WTC11 (cell line): Measurements from ENCODE around the gene MAML2. TPM values are rescaled to one million over a fixed set of nuclear protein-coding genes. Genes with fewer than 3 reads are reported as not detected.
A peak's percentile ranks its signal among the peaks of the same experiment; 100 is the strongest.

Experiments used
- ATAC-seq: fragments of 200-7000 bp; cut with Tn5 transposase; 2 replicates; pipeline ENCODE4 v1.10.0; 2021; ENCODE audit warnings: mild to moderate bottlenecking, moderate library complexity
- CTCF ChIA-PET: fragments of 300-600 bp; sonication (Branson Sonifier 250); formaldehyde crosslinking; loops from one replicate; lab custom pipeline; 2021; ENCODE audit warnings: antibody characterized with exemption; lab: Charles Lee
- POLR2A ChIA-PET: fragments of 350-600 bp; sonication (Branson Sonifier 250); formaldehyde crosslinking; loops from one replicate; lab custom pipeline; 2021; ENCODE audit warnings: antibody characterized with exemption; lab: Charles Lee
- DNase-seq: peaks from one replicate; pipeline ENCODE4 v3.0.0; 2021; ENCODE audit warnings: low spot score
- H3K27ac Mint-ChIP-seq: 2 replicates; pipeline ENCODE4 v1.8.0; 2021; ENCODE audit warnings: mixed read lengths
- H3K27me3 Mint-ChIP-seq: 2 replicates; pipeline ENCODE4 v1.8.0; 2021; ENCODE audit warnings: low read depth, mild to moderate bottlenecking, moderate library complexity, mixed read lengths
- H3K36me3 Mint-ChIP-seq: 2 replicates; pipeline ENCODE4 v1.8.0; 2021; ENCODE audit warnings: mixed read lengths
- H3K4me1 Mint-ChIP-seq: 2 replicates; pipeline ENCODE4 v1.8.0; 2022; ENCODE audit warnings: mixed read lengths
- H3K4me3 Mint-ChIP-seq: 2 replicates; pipeline ENCODE4 v1.8.0; 2021; ENCODE audit warnings: mild to moderate bottlenecking, moderate library complexity, mixed read lengths
- H3K9me3 Mint-ChIP-seq: 2 replicates; pipeline ENCODE4 v1.8.0; 2021; ENCODE audit warnings: mixed read lengths
- CREB1 ChIP-seq: sonication (generic); formaldehyde crosslinking; IDR thresholded peaks from 2 replicates; pipeline ENCODE4 v1.8.0; 2023; ENCODE audit warnings: mild to moderate bottlenecking, missing genetic modification reagents
- ELF4 ChIP-seq: sonication (generic); formaldehyde crosslinking; IDR thresholded peaks from 2 replicates; pipeline ENCODE4 v1.8.1; 2022; ENCODE audit warnings: low read depth, mild to moderate bottlenecking, moderate library complexity, missing genetic modification reagents
- ESRRA ChIP-seq: sonication (generic); formaldehyde crosslinking; IDR thresholded peaks from 2 replicates; pipeline ENCODE4 v1.8.1; 2022; ENCODE audit warnings: mild to moderate bottlenecking, missing genetic modification reagents, borderline replicate concordance
- GRHL2 ChIP-seq: fragments of 250-450 bp; sonication (Bioruptor Pico); IDR thresholded peaks from 2 replicates; pipeline ENCODE4 v1.8.0; 2022; ENCODE audit warnings: mild to moderate bottlenecking, moderate library complexity; ENCODE audit not compliant: insufficient replicate concordance, severe bottlenecking
- IRF2 ChIP-seq: sonication (generic); formaldehyde crosslinking; IDR thresholded peaks from 2 replicates; pipeline ENCODE4 v1.8.0; 2022; ENCODE audit warnings: low read depth, missing genetic modification reagents, borderline replicate concordance
- NFATC4 ChIP-seq: fragments of 250-450 bp; sonication (Bioruptor Pico); IDR thresholded peaks from 2 replicates; pipeline ENCODE4 v1.9.0; 2021; ENCODE audit warnings: mild to moderate bottlenecking
- NFYB ChIP-seq: sonication (generic); formaldehyde crosslinking; conservative IDR thresholded peaks from 2 replicates; pipeline ENCODE4 v1.8.0; 2022; ENCODE audit warnings: low read depth, missing genetic modification reagents
- NR1H2 ChIP-seq: sonication (generic); formaldehyde crosslinking; IDR thresholded peaks from 2 replicates; pipeline ENCODE4 v1.9.0; 2021; ENCODE audit warnings: mild to moderate bottlenecking, moderate library complexity, missing genetic modification reagents
- NR2C2 ChIP-seq: sonication (generic); formaldehyde crosslinking; IDR thresholded peaks from 2 replicates; pipeline ENCODE4 v1.8.0; 2022; ENCODE audit warnings: mild to moderate bottlenecking, missing genetic modification reagents
- OVOL2 ChIP-seq: fragments of 250-450 bp; sonication (Bioruptor Pico); IDR thresholded peaks from 2 replicates; pipeline ENCODE4 v1.9.0; 2021; ENCODE audit warnings: mild to moderate bottlenecking, borderline replicate concordance
- PRRX2 ChIP-seq: fragments of 250-450 bp; sonication (Bioruptor Pico); IDR thresholded peaks from 2 replicates; pipeline ENCODE4 v1.8.0; 2021; ENCODE audit warnings: mild to moderate bottlenecking
- ZNF219 ChIP-seq: sonication (generic); formaldehyde crosslinking; IDR thresholded peaks from 2 replicates; pipeline ENCODE4 v1.8.0; 2023; ENCODE audit warnings: missing genetic modification reagents, mild to moderate bottlenecking, borderline replicate concordance
- ZNF232 ChIP-seq: sonication (generic); formaldehyde crosslinking; IDR thresholded peaks from 2 replicates; pipeline ENCODE4 v1.8.0; 2022; ENCODE audit warnings: mild to moderate bottlenecking, missing genetic modification reagents
- total RNA-seq: library from RNA; stranded (reverse); gene quantifications from 3 replicates; pipeline ENCODE4 v1.2.3, GENCODE V29; 2021
- TF ChIP-seq, protein P1 (sequence below): sonication (generic); formaldehyde crosslinking; IDR thresholded peaks from 2 replicates; pipeline ENCODE4 v1.8.0; 2023; ENCODE audit warnings: missing genetic modification reagents
- TF ChIP-seq, protein P2 (sequence below): sonication (generic); formaldehyde crosslinking; IDR thresholded peaks from 2 replicates; pipeline ENCODE4 v1.8.0; 2022; ENCODE audit warnings: mild to moderate bottlenecking, missing genetic modification reagents
- TF ChIP-seq, protein P3 (sequence below): fragments of 250-450 bp; sonication (Bioruptor Pico); IDR thresholded peaks from 2 replicates; pipeline ENCODE4 v1.9.0; 2021; ENCODE audit warnings: moderate library complexity, mild to moderate bottlenecking, inconsistent platforms, borderline replicate concordance
- TF ChIP-seq, protein P4 (sequence below): sonication (generic); formaldehyde crosslinking; IDR thresholded peaks from 2 replicates; pipeline ENCODE4 v1.8.0; 2022; ENCODE audit warnings: mild to moderate bottlenecking, missing genetic modification reagents
- TF ChIP-seq, protein P5 (sequence below): sonication (generic); formaldehyde crosslinking; IDR thresholded peaks from 2 replicates; pipeline ENCODE4 v1.8.1; 2022; ENCODE audit warnings: low read depth, missing genetic modification reagents, borderline replicate concordance
- TF ChIP-seq, protein P6 (sequence below): sonication (generic); formaldehyde crosslinking; IDR thresholded peaks from 2 replicates; pipeline ENCODE4 v1.8.1; 2022; ENCODE audit warnings: mild to moderate bottlenecking, missing genetic modification reagents, moderate library complexity, borderline replicate concordance
- TF ChIP-seq, protein P7 (sequence below): sonication (generic); formaldehyde crosslinking; IDR thresholded peaks from 2 replicates; pipeline ENCODE4 v1.8.1; 2022; ENCODE audit warnings: low read depth, mild to moderate bottlenecking, moderate library complexity, missing genetic modification reagents, borderline replicate concordance
- TF ChIP-seq, protein P8 (sequence below): fragments of 250-450 bp; sonication (Bioruptor Pico); conservative IDR thresholded peaks from 2 replicates; pipeline ENCODE4 v1.9.0; 2021; ENCODE audit warnings: mild to moderate bottlenecking

Gene MAML2
- total RNA-seq, 1 experiment from 2014 or later, result 8.1 TPM

DNA sequence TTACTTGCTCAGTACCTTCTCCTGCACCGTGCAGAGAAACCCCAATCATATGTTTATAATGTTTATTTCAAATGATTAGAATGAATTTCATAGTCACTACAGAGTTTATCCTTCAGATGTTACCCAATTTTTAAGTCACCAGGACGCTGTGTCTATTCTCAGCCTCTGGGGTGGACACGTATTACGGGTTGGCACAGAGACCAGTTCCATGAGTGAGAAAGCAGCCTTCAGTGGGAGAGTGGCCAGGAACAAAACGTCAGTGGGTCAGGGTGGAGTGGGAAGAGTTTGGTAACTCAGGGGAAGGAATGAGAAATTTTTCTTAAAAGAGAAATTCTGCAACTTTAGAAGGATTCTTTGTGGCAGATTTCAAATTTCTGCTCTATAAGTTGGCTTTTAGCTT, 342.0 kb downstream of the MAML2 start:
- TF ChIP-seq, protein P1, sequence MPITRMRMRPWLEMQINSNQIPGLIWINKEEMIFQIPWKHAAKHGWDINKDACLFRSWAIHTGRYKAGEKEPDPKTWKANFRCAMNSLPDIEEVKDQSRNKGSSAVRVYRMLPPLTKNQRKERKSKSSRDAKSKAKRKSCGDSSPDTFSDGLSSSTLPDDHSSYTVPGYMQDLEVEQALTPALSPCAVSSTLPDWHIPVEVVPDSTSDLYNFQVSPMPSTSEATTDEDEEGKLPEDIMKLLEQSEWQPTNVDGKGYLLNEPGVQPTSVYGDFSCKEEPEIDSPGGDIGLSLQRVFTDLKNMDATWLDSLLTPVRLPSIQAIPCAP (CRISPR knock-in tag), result no peak
- TF ChIP-seq, protein P2, sequence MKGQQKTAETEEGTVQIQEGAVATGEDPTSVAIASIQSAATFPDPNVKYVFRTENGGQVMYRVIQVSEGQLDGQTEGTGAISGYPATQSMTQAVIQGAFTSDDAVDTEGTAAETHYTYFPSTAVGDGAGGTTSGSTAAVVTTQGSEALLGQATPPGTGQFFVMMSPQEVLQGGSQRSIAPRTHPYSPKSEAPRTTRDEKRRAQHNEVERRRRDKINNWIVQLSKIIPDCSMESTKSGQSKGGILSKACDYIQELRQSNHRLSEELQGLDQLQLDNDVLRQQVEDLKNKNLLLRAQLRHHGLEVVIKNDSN, result no peak
- TF ChIP-seq, protein P3, sequence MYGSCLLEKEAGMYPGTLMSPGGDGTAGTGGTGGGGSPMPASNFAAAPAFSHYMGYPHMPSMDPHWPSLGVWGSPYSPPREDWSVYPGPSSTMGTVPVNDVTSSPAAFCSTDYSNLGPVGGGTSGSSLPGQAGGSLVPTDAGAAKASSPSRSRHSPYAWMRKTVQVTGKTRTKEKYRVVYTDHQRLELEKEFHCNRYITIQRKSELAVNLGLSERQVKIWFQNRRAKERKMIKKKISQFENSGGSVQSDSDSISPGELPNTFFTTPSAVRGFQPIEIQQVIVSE, result no peak
- TF ChIP-seq PRRX2 (no peak), ZNF232 (CRISPR knock-in tag) (no peak), NFYB (CRISPR knock-in tag) (no peak), NR1H2 (no peak), ZNF219 (CRISPR knock-in tag) (no peak), NR2C2 (CRISPR knock-in tag) (no peak)
- TF ChIP-seq, protein P4, sequence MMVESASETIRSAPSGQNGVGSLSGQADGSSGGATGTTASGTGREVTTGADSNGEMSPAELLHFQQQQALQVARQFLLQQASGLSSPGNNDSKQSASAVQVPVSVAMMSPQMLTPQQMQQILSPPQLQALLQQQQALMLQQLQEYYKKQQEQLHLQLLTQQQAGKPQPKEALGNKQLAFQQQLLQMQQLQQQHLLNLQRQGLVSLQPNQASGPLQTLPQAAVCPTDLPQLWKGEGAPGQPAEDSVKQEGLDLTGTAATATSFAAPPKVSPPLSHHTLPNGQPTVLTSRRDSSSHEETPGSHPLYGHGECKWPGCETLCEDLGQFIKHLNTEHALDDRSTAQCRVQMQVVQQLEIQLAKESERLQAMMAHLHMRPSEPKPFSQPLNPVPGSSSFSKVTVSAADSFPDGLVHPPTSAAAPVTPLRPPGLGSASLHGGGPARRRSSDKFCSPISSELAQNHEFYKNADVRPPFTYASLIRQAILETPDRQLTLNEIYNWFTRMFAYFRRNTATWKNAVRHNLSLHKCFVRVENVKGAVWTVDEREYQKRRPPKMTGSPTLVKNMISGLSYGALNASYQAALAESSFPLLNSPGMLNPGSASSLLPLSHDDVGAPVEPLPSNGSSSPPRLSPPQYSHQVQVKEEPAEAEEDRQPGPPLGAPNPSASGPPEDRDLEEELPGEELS (CRISPR knock-in tag), result no peak

DNA sequence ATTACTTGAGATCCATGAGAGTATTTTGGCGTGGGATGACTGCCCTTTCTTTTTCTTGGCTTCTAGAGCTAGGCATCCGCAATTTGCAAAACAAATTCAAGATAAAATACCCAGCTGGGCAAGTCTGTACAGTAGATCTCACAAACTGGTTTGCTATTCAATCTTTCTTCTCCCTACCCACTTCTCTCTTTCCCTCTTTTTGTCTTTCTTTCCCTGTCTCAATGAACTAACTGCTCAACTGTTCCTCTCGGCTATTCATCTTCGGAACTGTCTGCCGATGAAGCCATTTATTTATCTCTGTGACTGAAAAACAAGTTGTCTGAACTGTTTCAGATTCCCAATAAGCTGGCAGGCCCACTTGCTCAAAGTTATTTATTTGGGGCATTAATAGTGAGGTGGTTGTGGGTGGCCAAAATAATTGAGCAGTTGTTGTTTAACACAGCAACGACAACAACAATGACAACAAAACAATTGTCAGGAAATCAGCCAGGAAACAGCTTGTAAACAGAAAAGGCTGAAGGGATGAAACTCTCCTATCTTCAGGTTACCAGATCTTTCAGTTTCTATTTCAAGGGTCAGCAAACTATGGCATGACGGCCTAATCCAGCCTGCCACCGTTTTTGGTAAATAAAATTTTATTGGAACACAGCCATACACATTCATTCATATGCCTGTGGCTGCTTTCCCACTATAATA, 343.1 kb downstream of the MAML2 start:
- no peak for DNase-seq
- Mint-ChIP-seq H3K4me3 (no peak overlapping the region), H3K9me3 (peaks cover 13% of the 10 kb centered on the region), H3K36me3 (no peaks in the 10 kb centered on the region), H3K27ac (peak overlapping the region; percentile 3; the same call in 1 of the 2 replicates), H3K27me3 (no peaks in the 10 kb centered on the region), H3K4me1 (peaks cover 16% of the 10 kb centered on the region)
- no peak for ATAC-seq
- CTCF ChIA-PET, result interaction anchor here (0.7 kb wide), 1 partner anchor 343 kb away, joined by 4 read pairs; the partner anchor contains the start of gene MAML2
- POLR2A ChIA-PET, result no interaction called here
- TF ChIP-seq, protein P5, sequence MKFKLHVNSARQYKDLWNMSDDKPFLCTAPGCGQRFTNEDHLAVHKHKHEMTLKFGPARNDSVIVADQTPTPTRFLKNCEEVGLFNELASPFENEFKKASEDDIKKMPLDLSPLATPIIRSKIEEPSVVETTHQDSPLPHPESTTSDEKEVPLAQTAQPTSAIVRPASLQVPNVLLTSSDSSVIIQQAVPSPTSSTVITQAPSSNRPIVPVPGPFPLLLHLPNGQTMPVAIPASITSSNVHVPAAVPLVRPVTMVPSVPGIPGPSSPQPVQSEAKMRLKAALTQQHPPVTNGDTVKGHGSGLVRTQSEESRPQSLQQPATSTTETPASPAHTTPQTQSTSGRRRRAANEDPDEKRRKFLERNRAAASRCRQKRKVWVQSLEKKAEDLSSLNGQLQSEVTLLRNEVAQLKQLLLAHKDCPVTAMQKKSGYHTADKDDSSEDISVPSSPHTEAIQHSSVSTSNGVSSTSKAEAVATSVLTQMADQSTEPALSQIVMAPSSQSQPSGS (CRISPR knock-in tag), result no peak
- no peak for TF ChIP-seq IRF2 (CRISPR knock-in tag)
- no peak for TF ChIP-seq NFATC4 (CRISPR knock-in tag)
- no peak for TF ChIP-seq NR1H2
- TF ChIP-seq, protein P6, sequence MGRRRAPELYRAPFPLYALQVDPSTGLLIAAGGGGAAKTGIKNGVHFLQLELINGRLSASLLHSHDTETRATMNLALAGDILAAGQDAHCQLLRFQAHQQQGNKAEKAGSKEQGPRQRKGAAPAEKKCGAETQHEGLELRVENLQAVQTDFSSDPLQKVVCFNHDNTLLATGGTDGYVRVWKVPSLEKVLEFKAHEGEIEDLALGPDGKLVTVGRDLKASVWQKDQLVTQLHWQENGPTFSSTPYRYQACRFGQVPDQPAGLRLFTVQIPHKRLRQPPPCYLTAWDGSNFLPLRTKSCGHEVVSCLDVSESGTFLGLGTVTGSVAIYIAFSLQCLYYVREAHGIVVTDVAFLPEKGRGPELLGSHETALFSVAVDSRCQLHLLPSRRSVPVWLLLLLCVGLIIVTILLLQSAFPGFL (CRISPR knock-in tag), result no peak
- TF ChIP-seq OVOL2 (CRISPR knock-in tag), result no peak
- TF ChIP-seq, protein P7, sequence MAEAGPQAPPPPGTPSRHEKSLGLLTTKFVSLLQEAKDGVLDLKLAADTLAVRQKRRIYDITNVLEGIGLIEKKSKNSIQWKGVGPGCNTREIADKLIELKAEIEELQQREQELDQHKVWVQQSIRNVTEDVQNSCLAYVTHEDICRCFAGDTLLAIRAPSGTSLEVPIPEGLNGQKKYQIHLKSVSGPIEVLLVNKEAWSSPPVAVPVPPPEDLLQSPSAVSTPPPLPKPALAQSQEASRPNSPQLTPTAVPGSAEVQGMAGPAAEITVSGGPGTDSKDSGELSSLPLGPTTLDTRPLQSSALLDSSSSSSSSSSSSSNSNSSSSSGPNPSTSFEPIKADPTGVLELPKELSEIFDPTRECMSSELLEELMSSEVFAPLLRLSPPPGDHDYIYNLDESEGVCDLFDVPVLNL, result no peak
- no peak for TF ChIP-seq ZNF219 (CRISPR knock-in tag)
- no peak for TF ChIP-seq ESRRA
- no peak for TF ChIP-seq ELF4 (CRISPR knock-in tag)
- TF ChIP-seq, protein P8, sequence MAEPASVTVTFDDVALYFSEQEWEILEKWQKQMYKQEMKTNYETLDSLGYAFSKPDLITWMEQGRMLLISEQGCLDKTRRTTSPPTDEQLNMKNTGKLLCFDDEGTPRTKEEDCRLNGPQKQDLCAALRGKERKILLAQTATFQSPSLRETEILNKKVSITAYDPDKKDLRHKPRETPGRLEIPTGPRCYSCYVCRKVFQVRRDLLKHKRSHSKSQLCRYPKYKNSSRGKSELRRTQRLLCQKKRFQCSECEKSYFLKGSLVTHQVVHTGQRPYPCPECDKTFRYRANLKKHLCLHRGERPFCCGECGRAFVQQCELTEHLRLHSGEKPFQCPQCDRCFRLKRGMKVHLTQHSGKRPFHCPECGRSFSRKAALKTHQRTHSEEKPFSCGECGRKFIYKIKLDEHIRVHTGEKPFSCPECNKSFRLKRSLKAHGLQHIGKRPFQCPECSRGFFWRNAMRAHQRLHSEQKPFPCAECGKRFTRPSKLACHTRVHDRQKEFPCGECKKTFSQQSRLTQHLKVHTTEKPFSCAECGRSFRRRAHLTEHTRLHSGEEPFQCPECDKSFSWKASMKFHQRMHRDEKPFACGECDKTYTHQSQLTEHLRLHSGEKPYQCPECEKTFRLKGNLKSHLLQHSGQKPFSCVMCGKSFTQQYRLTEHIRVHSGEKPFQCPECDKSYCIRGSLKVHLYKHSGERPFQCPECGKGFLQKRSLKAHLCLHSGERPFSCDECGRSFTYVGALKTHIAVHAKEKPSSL (CRISPR knock-in tag), result no peak
- TF ChIP-seq NR2C2 (CRISPR knock-in tag), result no peak
- TF ChIP-seq, protein P1 (CRISPR knock-in tag), result no peak
- no peak for TF ChIP-seq GRHL2 (CRISPR knock-in tag)
- no peak for TF ChIP-seq CREB1 (CRISPR knock-in tag)

More for the DNA sequence above, 342.0 kb downstream of the MAML2 start:
- H3K4me3 Mint-ChIP-seq, result no peak overlapping the region
- peaks cover 16% of the 10 kb centered on the region for H3K4me1 Mint-ChIP-seq
- DNase-seq (no peak), ATAC-seq (no peak)
- H3K27me3 Mint-ChIP-seq, result no peaks in the 10 kb centered on the region
- peaks cover 3% of the 10 kb centered on the region; the same call in 1 of the 2 replicates for H3K36me3 Mint-ChIP-seq
- no peak overlapping the region; the same call in 1 of the 2 replicates for H3K27ac Mint-ChIP-seq
- H3K9me3 Mint-ChIP-seq, result peaks cover 19% of the 10 kb centered on the region
- POLR2A ChIA-PET, result no interaction called here
- CTCF ChIA-PET, result interaction anchor here (1.6 kb wide), 1 partner anchor 342 kb away, joined by 5 read pairs; the partner anchor contains the start of gene MAML2
